NT2/D1 (cell line): ENCODE data around the gene PCA3.

Source experiments
- SUZ12 ChIP-seq: IDR thresholded peaks from 2 replicates; pipeline ENCODE4 v1.6.1; 2011; ENCODE audit not compliant: insufficient read length, insufficient read depth; ENCODE audit errors: extremely low read depth
- YY1 ChIP-seq: IDR thresholded peaks from 2 replicates; pipeline ENCODE4 v1.6.1; 2011; ENCODE audit not compliant: insufficient read length, insufficient read depth
- ZNF274 ChIP-seq: IDR thresholded peaks from 2 replicates; pipeline ENCODE4 v1.6.1; 2011; ENCODE audit warnings: mild to moderate bottlenecking, low read depth, low read length

GRCh38 chr9:76772686-76773445 is 8.6 kb downstream of the PCA3 start:
- TF ChIP-seq ZNF274, result no peak
- TF ChIP-seq SUZ12, result no peak
- no peak for TF ChIP-seq YY1
